Daoy (cell line): Measurements from ENCODE around the gene CENPVL1. TPM values are rescaled to one million over a fixed set of nuclear protein-coding genes. Genes with fewer than 3 reads are reported as not detected.
"Not testable (repeated sequence)": the region's sequence is repeated elsewhere in the genome, so short reads cannot be mapped to it uniquely, and the experiment has no call there.

ENCODE experiments used
- DNase-seq: peaks from one replicate; pipeline ENCODE4 v3.0.0-alpha.2; 2015; ENCODE audit warnings: low read depth
- total RNA-seq: library from RNA; depleted of rRNA; stranded (reverse); fragments of >200 nt; shearing (Covaris generic); gene quantifications from 2 replicates; pipeline ENCODE4 v1.2.3, GENCODE V29; 2014; rRNA removed

Gene CENPVL1
- total RNA-seq: 0.34 and 1.2 TPM in 2 replicates

DNA sequence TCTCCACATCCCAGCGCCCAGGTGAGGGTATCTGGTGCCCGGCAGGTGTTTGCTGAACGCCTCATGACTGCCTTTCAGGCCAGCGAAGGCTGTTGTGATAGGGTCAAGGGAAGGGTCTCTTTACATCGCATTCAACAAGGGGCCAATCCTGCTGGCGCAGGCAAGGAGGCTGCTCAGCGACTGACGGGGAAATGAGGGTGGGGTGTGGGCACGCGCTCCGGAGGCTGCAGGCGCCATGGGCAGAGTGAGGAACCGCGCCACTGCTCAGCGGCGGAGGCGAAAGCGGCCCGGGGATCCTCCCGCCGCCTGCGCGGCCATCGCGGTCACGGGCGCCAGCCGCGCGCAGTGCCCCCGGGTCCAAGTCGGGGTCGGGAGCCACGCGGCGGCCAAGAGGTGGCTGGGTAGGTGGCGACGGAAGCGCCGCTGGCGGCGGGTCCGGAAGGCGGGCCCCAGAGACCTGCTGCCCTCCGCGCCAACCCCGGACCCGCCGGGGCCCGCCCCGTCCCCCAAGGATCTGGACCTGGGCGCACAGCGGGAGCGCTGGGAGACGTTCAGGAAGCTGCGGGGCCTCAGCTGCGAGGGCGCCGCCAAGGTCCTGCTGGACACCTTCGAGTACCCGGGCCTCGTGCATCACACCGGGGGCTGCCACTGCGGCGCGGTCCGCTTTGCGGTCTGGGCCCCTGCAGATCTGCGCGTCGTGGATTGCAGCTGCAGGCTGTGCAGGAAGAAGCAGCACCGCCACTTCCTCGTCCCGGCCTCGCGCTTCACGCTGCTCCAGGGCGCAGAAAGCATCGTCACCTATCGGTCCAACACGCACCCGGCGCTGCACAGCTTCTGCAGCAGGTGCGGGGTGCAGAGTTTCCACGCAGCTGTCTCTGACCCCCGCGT lies at the start of gene CENPVL1:
TSS of gene CENPVL1 (plus strand) at position 236 of the 888 bp plus-strand sequence. CDS start at position 236, 0 bp downstream.
- DNase-seq: not testable (repeated sequence)

DNA sequence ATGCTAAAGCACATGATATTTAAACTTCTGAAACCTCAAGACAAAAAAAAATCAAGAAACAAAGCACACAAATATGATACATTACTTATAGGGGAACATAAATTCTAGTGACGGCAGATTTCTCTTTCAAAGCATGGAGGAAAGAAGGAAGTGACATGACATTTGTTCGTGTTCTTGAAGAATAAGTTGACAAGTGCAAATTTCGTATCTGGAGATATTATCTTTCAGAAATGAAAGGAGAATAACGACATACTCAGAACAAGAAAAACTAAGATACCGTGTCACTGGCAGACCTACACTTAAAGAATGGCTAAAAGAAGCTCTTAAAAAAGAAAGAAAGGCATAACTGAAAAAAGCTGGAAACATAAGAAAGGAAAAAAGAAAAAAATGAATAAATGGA lies 44.3 kb upstream of the CENPVL1 start:
- DNase-seq: no peak

DNA sequence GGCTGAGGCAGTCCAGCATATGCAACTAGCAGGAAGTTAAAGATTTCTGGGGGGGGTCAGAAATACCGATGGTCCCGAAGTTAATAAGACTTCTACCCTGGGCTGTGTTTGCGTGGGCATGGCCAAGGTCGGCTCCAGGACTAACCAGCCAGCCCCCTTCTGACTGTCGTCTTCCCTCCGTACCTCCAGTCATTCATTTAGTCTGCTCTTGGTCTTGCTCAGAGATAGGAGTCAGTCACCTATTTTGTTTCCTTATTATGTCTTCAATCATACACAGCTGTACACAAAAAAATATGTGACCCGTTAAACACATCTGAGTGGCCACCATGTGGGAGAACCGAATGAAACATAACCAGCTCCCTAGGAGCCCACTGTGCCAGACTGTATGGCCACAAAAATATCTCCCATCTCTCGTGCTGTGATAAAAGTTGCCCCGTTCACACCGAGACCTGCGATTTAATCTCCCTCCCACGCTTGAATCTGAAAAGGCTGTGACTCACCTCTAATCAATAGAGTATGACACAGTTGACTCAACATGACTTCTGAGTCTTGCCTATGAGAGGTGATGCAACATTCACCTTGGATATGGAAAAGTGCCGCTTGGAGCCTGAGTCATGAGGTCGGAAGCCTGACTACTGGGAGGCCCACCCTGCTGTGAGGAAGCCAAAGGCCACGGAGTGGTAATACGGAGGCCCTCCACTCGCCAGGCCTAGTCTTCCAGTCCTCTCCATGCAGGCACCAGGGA lies 30.5 kb upstream of the CENPVL1 start:
- DNase-seq: not testable (repeated sequence)

DNA sequence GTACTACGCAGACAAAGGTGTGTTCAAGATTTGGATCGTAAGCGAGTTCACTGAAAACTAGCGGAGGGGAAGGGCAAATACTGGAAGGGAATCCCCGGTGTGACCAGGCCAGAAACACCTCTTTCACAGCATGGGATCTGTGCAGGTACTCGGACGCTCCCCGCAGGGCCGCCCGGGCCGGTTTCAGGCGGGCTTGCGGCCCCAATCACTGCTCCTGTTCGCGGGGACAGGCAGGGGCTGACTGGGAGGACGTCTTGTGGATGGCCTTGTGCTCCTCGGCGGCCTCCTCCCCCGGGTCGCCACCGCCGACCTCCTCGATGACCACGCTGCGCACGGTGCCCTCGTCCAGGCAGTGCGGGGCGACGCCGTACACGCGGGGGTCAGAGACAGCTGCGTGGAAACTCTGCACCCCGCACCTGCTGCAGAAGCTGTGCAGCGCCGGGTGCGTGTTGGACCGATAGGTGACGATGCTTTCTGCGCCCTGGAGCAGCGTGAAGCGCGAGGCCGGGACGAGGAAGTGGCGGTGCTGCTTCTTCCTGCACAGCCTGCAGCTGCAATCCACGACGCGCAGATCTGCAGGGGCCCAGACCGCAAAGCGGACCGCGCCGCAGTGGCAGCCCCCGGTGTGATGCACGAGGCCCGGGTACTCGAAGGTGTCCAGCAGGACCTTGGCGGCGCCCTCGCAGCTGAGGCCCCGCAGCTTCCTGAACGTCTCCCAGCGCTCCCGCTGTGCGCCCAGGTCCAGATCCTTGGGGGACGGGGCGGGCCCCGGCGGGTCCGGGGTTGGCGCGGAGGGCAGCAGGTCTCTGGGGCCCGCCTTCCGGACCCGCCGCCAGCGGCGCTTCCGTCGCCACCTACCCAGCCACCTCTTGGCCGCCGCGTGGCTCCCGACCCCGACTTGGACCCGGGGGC lies 28.2 kb upstream of the CENPVL1 start:
- DNase-seq: not testable (repeated sequence)

DNA sequence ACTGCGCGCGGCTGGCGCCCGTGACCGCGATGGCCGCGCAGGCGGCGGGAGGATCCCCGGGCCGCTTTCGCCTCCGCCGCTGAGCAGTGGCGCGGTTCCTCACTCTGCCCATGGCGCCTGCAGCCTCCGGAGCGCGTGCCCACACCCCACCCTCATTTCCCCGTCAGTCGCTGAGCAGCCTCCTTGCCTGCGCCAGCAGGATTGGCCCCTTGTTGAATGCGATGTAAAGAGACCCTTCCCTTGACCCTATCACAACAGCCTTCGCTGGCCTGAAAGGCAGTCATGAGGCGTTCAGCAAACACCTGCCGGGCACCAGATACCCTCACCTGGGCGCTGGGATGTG lies 27.6 kb upstream of the CENPVL1 start, which contains the start of gene CENPVL2:
TSS of gene CENPVL2 (minus strand) at position 112 of the 343 bp plus-strand sequence. CDS start at position 112, 0 bp downstream.
- DNase-seq: not testable (repeated sequence)

DNA sequence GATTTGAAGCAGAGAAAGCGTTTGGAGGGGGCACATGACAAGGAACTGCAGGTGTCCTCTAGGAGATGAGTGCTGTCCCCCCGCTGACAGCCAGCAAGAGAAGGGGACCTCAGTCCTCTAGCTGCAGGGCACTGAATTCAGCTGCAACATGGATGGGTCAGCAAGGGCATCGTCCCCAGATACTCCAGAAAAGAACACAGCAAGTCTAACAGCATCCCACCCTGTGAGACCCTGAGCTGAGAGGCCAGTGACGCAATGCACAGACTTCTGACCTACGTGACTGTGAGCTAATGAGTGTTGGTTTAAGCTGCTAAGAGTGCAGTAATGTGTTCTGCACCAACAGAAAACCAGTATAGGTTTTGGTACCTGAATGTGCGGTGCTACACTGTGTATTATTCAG lies 16.1 kb upstream of the CENPVL1 start:
- DNase-seq: no peak

DNA sequence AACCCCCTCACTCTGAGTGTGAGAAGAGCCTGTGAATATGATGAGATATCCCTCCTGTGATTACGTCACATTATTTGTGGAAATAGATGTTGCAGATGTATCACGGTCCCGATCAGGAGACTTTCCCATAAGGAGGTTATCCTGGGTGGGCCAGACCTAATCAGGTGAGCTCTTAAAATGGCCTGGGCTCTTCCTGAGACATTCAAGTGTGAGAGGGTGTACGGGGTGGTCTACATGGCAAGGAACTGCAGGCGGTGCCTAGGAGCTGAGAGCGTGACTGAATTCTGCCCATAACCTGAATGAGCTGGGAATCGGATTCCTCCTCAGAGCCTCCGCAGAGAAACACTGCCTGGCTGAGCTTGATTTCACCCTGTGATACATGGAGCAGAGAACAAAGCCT lies 12.9 kb upstream of the CENPVL1 start:
- no peak for DNase-seq

DNA sequence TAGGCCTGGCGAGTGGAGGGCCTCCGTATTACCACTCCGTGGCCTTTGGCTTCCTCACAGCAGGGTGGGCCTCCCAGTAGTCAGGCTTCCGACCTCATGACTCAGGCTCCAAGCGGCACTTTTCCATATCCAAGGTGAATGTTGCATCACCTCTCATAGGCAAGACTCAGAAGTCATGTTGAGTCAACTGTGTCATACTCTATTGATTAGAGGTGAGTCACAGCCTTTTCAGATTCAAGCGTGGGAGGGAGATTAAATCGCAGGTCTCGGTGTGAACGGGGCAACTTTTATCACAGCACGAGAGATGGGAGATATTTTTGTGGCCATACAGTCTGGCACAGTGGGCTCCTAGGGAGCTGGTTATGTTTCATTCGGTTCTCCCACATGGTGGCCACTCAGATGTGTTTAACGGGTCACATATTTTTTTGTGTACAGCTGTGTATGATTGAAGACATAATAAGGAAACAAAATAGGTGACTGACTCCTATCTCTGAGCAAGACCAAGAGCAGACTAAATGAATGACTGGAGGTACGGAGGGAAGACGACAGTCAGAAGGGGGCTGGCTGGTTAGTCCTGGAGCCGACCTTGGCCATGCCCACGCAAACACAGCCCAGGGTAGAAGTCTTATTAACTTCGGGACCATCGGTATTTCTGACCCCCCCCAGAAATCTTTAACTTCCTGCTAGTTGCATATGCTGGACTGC lies 2.8 kb downstream of the CENPVL1 start:
- DNase-seq: not testable (repeated sequence)

DNA sequence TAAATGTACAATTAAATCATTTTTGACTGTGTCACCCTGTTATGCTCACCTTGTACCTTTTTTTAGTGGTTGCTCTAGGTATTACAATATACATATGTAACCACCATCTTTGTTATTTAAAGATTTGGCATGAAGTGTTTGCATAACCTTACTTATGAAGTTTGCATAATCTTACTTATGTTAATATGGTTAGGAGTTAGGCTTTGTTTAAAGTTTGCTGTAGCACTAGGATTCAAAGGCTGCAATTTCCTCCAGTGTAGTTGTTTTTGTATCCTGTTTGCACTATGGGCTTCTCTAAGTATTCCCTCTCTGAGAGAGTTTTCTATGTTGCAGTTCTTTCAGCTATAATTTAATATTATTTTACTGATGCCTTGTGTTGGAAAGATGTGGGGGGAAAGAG lies 17.9 kb downstream of the CENPVL1 start:
- DNase-seq: no peak

DNA sequence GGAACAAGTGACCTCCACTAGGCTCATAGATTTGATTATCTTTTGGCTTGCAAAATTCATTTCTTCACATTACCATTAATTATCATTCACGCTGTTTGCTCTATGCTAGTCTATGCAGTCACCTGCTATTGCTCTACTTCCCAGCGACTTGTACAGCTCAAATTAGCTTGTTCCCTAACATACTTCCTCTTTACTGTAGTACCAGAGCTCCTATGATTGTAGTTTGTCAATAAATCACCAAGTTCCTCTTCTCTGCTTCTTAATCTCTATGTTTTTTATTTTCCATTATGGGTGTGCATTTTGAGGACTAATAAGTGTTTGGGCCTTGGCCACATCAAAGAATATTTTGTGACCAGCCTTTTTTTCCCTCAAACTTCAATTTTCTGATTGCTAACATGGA lies 26.8 kb downstream of the CENPVL1 start:
- DNase-seq: no peak

DNA sequence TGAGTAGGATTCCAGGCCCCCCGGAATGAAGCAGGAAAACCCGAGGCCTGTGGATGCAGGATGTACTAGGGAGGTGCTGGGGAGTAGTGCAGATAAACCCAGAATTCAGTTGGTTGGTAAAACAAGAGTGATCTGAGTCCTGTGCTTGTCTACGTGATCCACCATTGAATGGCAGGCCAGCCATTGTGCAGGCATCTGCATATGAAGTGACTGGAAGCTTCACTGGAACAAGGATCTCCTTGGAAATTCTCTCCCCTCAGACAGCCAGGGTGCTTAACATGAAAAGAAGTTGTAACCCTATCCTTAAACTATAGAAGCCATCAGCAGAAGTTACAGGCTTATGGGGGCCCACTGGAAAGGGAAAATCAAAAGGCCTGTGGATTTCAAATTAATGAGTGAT lies 32.3 kb downstream of the CENPVL1 start:
- DNase-seq: no peak

DNA sequence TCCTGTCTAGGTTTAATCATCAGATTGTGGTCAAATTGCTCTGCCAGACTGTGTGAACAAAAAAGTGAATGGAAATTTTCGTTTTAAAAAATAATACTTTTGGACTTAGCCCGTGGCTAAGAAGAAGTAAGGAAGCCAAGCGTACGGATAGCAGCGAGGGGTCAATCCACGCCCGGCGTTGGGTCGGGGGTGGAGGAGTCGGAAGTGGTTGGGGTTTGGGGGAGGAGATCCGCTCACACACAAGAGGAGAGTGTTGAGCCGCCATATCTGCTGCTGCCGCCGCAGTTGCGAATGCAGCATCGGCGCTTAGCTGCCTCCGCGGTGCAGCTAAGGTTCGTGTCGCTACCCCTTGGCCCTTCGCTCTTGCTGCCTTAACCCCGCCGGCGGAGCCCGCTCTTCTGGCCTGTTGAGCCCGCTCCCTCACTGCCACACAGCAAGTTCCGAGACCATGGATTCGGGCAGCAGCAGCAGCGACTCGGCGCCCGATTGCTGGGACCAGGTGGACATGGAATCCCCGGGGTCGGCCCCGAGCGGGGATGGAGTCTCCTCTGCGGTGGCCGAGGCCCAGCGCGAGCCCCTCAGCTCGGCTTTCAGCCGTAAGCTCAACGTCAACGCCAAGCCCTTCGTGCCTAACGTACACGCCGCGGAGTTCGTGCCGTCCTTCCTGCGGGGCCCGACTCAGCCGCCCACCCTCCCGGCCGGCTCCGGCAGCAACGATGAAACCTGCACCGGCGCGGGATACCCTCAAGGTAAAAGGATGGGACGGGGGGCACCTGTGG lies 33.1 kb downstream of the CENPVL1 start, which contains the start of gene GSPT2:
TSS of gene GSPT2 (plus strand) at position 264 of the 779 bp plus-strand sequence. CDS start at position 449, 185 bp downstream.
- DNase-seq: peak; percentile 78

DNA sequence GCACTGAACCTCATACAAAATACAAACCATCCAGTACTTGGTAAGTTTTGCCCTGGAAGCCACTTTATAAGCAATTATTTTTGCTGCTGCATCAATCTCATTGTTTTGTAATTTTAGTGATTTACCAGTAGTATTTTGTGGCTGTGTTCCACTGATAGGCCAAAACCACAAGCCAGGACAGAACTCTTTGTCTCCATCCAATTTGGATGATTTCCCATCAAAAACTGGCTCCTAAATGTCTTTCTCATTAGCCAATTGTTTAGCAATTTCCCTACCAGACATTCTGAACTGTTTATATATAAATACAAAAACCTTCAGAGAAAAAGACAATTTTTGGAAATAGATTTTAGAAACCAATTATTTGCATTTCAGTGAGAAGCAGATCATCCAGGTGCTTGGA lies 37.4 kb downstream of the CENPVL1 start:
- no peak for DNase-seq

DNA sequence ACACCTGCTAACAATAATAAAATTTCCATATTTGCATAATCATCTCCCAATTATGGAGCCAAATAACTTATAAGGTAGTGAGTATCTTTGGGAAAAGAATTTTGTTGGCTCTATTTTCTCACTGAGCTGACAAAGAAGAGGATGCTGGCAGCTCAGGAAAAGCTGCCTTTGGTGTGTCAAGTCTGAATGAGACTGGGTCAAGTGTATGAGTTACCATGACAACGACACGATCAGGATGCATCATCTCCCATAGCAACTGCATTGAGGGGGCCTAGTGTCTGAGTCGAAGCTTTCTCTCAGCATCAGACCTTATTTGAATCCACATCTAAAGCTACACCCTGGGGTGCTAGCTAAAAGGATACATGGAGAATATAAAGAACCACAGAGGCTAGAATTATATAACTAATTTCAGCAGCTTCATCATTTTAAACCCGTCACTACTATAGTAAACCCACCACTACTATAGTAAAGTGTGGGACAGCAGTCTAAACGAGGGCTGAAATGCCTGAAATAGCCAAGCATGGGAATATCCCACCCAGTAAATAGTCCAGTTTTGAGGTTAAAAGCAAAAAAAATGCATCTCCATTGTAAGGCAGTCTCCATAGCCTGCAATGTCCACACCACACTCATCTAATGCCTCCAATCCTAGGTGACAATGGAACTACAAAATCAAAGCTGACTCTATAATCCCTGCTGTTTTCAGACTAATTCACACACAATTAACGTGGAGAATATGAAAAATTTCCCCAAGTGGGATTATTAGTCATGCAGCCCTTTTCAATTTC lies 48.9 kb downstream of the CENPVL1 start:
- DNase-seq: no peak

DNA sequence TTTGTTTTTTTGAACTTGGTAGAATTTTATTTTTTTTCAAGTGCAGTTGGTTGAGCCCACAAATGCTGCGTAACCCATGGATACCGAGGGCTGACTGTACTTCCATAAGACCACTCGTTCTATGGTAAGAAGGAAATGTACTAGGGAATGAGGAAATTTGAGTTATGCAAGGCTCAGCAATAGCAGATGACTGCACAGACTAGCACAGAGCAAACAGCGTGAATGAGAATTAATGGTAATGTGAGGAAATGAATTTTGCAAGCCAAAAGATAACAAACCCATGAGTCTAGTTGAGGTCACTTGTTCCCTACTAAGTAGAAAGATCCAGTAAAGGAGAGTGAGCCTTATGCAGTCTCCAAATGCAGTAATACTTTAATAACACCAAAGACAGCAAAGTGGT lies 50.3 kb downstream of the CENPVL1 start:
- no peak for DNase-seq
